Liver (tissue), 9 donors: ENCODE measurements around the gene OLFML1. TPM values are rescaled to one million over a fixed set of nuclear protein-coding genes. Genes with fewer than 3 reads are reported as not detected.

Experiments
- DNase-seq: peaks from one replicate; pipeline ENCODE4 v3.0.0-alpha.2; 2017; ENCODE audit warnings: low spot score
- H3K27ac ChIP-seq, 2 donors: one replicate each; pipeline ENCODE4 v1.7.0; 2013; ENCODE audit warnings: inconsistent platforms in 2 of 2, low read length in 2 of 2, control low read depth in 1 of 2, low read depth in 1 of 2, mild to moderate bottlenecking in 1 of 2
- H3K27me3 ChIP-seq, 4 donors: one replicate each; pipeline versions ENCODE4 v1.6.1 to v1.7.0; 2013; ENCODE audit warnings: low read length in 3 of 4, inconsistent platforms in 1 of 4, mild to moderate bottlenecking in 1 of 4, moderate library complexity in 1 of 4; ENCODE audit not compliant: control insufficient read depth in 4 of 4, insufficient read depth in 4 of 4
- H3K36me3 ChIP-seq, 4 donors: one replicate each; pipeline versions ENCODE4 v1.6.1 to v1.7.0; 2013; ENCODE audit warnings: low read length in 3 of 4, mild to moderate bottlenecking in 3 of 4, low read depth in 1 of 4, moderate library complexity in 1 of 4; ENCODE audit not compliant: control insufficient read depth in 4 of 4, insufficient read depth in 3 of 4
- H3K4me1 ChIP-seq, 4 donors: one replicate each; pipeline versions ENCODE4 v1.6.1 to v1.7.0; 2013; ENCODE audit warnings: low read length in 3 of 4, mild to moderate bottlenecking in 3 of 4, moderate library complexity in 1 of 4; ENCODE audit not compliant: control insufficient read depth in 4 of 4, insufficient read depth in 4 of 4
- H3K4me3 ChIP-seq, 3 donors: one replicate each; pipeline versions ENCODE4 v1.6.1 to v1.7.0; 2013; ENCODE audit warnings: low read length in 3 of 3, control low read depth in 1 of 3, low read depth in 1 of 3, mild to moderate bottlenecking in 1 of 3
- H3K9ac ChIP-seq, 2 donors: one replicate each; pipeline ENCODE4 v1.7.0; 2013; ENCODE audit warnings: low read length in 2 of 2, mild to moderate bottlenecking in 2 of 2, moderate library complexity in 2 of 2, control low read depth in 1 of 2, low read depth in 1 of 2
- H3K9me3 ChIP-seq, 4 donors: one replicate each; pipeline versions ENCODE4 v1.6.1 to v1.7.0; 2013; ENCODE audit warnings: low read length in 3 of 4; ENCODE audit not compliant: control insufficient read depth in 4 of 4
- ATF3 ChIP-seq: IDR thresholded peaks from 2 replicates; pipeline ENCODE4 v1.6.1; 2016; ENCODE audit warnings: antibody characterized with exemption
- CTCF ChIP-seq: fragments of 150-350 bp; IDR thresholded peaks from 2 replicates; pipeline ENCODE4 v1.5.1; 2017; ENCODE audit warnings: improper control_type of control experiment, low read depth, low read length; ENCODE audit not compliant: missing input control
- EGR1 ChIP-seq, 2 donors: IDR thresholded peaks; 2 replicates each; pipeline ENCODE4 v1.6.1; 2016 to 2018; ENCODE audit warnings: antibody characterized with exemption in 2 of 2, low read depth in 2 of 2
- FOXA1 ChIP-seq: IDR thresholded peaks from 2 replicates; pipeline ENCODE4 v1.6.1; 2016; ENCODE audit warnings: antibody characterized with exemption
- FOXA2 ChIP-seq: IDR thresholded peaks from 2 replicates; pipeline ENCODE4 v1.6.1; 2016; ENCODE audit warnings: antibody characterized with exemption
- GABPA ChIP-seq, 2 donors: IDR thresholded peaks in 1 of 2; conservative IDR thresholded peaks in 1 of 2; 2 replicates each; pipeline ENCODE4 v1.6.1; 2016; ENCODE audit warnings: antibody characterized with exemption in 2 of 2, mild to moderate bottlenecking in 1 of 2, moderate library complexity in 1 of 2
- HNF4A ChIP-seq, 2 donors: conservative IDR thresholded peaks; 2 replicates each; pipeline ENCODE4 v1.6.1; 2016; ENCODE audit warnings: antibody characterized with exemption in 2 of 2, mild to moderate bottlenecking in 2 of 2
- HNF4G ChIP-seq: IDR thresholded peaks from 2 replicates; pipeline ENCODE4 v1.6.1; 2016; ENCODE audit warnings: antibody characterized with exemption
- JUND ChIP-seq, 2 donors: IDR thresholded peaks; 2 replicates each; pipeline ENCODE4 v1.6.1; 2016; ENCODE audit warnings: antibody characterized with exemption in 2 of 2
- MAX ChIP-seq: IDR thresholded peaks from 2 replicates; pipeline ENCODE4 v1.6.1; 2016; ENCODE audit warnings: antibody characterized with exemption
- NR2F2 ChIP-seq: IDR thresholded peaks from 2 replicates; pipeline ENCODE4 v1.6.1; 2016; ENCODE audit warnings: antibody characterized with exemption
- RAD21 ChIP-seq, 2 donors: IDR thresholded peaks; 2 replicates each; pipeline ENCODE4 v1.6.1; 2016; ENCODE audit warnings: antibody characterized with exemption in 2 of 2, mild to moderate bottlenecking in 2 of 2
- REST ChIP-seq: IDR thresholded peaks from 2 replicates; pipeline ENCODE4 v1.6.1; 2016; ENCODE audit warnings: antibody characterized with exemption, mild to moderate bottlenecking
- RXRA ChIP-seq, 2 donors: IDR thresholded peaks; 2 replicates each; pipeline ENCODE4 v1.6.1; 2017 to 2018; ENCODE audit warnings: antibody characterized with exemption in 2 of 2, mild to moderate bottlenecking in 1 of 2
- SP1 ChIP-seq: IDR thresholded peaks from 2 replicates; pipeline ENCODE4 v1.6.1; 2018; ENCODE audit warnings: antibody characterized with exemption, mild to moderate bottlenecking
- TAF1 ChIP-seq: conservative IDR thresholded peaks from 2 replicates; pipeline ENCODE4 v1.6.1; 2016; ENCODE audit warnings: antibody characterized with exemption, mild to moderate bottlenecking
- YY1 ChIP-seq: IDR thresholded peaks from 2 replicates; pipeline ENCODE4 v1.6.1; 2016; ENCODE audit warnings: antibody characterized with exemption, mild to moderate bottlenecking
- ZBTB33 ChIP-seq: IDR thresholded peaks from 2 replicates; pipeline ENCODE4 v1.6.1; 2016; ENCODE audit warnings: antibody characterized with exemption
- WGBS: extraction: QIAGEN DNeasy Blood & Tissue Kit; methylation state at CpG from one replicate; pipeline ENCODE4 v1.1.7; 2013; 5-methylcytosine and 5-hydroxymethylcytosine counted together
- polyA plus RNA-seq, 2 donors: library from polyadenylated mRNA; stranded (reverse) in 1 of 2; unstranded in 1 of 2; fragments of 200-250 nt in 1 of 2; fragments of >200 nt in 1 of 2; fragmentation: Nextera tagmentation in 1 of 2; extraction: Ambion mirVana in 1 of 2; gene quantifications; one replicate each; pipeline versions ENCODE4 v1.2.1 to v1.2.3, GENCODE V29; 2013 to 2015
- total RNA-seq, 2 donors: library from RNA; depleted of rRNA; stranded (reverse); fragments of >200 nt; gene quantifications; one replicate each; pipeline ENCODE4 v1.2.3, GENCODE V29; 2014
- donor health status: healthy.
- donor health status: healthy.
- donor health status: healthy.
- donor health status: healthy.
- donor health status: healthy.

Gene OLFML1
- total and polyA plus RNA-seq, 4 donors = 2.8 to 4.2 (median 2.9) TPM

- TF ChIP-seq HNF4A (conservative IDR thresholded peaks at IDR 0.05) (no peak), MAX (no peak), SP1 (no peak), ATF3 (no peak), ZBTB33 (no peak), FOXA2 (no peak), TAF1 (no peak), RXRA (IDR thresholded peaks at IDR 0.05) (no peak), YY1 (no peak), JUND (IDR thresholded peaks at IDR 0.05) (no peak)
- Histone ChIP-seq H3K27me3 (no peaks in the 10 kb centered on the region), H3K27ac (no peak overlapping the region), H3K9me3 (no peaks in the 10 kb centered on the region), H3K9ac (no peak overlapping the region), H3K4me3 (no peak overlapping the region), H3K36me3 (peaks cover 0 to 9% (median 3%) of the 10 kb centered on the region in 4 donors), H3K4me1 (no peaks in the 10 kb centered on the region)
- no peak for DNase-seq
- WGBS = 96% methylated on average over 5 of the region's 5 CpGs
Observed at GRCh38 chr11:7469351-7469865, 15.9 kb upstream of the OLFML1 start.

- H3K9ac ChIP-seq = no peak overlapping the region
- peaks cover 0 to 9% (median 3%) of the 10 kb centered on the region in 4 donors for H3K36me3 ChIP-seq
- H3K9me3 ChIP-seq = no peaks in the 10 kb centered on the region
- H3K27me3 ChIP-seq = no peaks in the 10 kb centered on the region
- H3K4me3 ChIP-seq = no peak overlapping the region
- WGBS = 91% methylated on average over 7 of the region's 7 CpGs
- DNase-seq = no peak
- no peak for TF ChIP-seq FOXA1
- TF ChIP-seq TAF1 = no peak
- no peak for TF ChIP-seq FOXA2
- no peaks in the 10 kb centered on the region for H3K4me1 ChIP-seq
- no peak overlapping the region for H3K27ac ChIP-seq
Observed at GRCh38 chr11:7471071-7471470, 14.2 kb upstream of the OLFML1 start.

- H3K27me3 ChIP-seq = no peaks in the 10 kb centered on the region
- no peaks in the 10 kb centered on the region for H3K9me3 ChIP-seq
- 91% methylated on average over 1 of the region's 1 CpG for WGBS
- no peak for TF ChIP-seq HNF4A (conservative IDR thresholded peaks at IDR 0.05)
- no peak for TF ChIP-seq NR2F2
- no peak for TF ChIP-seq SP1
- TF ChIP-seq JUND (IDR thresholded peaks at IDR 0.05) = no peak
- TF ChIP-seq GABPA (IDR thresholded peaks at IDR 0.05 in 1 of 2, conservative IDR thresholded peaks at IDR 0.05 in 1 of 2) = no peak
- no peak for TF ChIP-seq RAD21 (IDR thresholded peaks at IDR 0.05)
- no peak for TF ChIP-seq RXRA (IDR thresholded peaks at IDR 0.05)
- TF ChIP-seq REST = no peak
- TF ChIP-seq TAF1 = no peak
- TF ChIP-seq EGR1 (IDR thresholded peaks at IDR 0.05; ENCODE audit: low read depth in 2 of 2) = no peak
- TF ChIP-seq FOXA1 = no peak
- no peak for TF ChIP-seq CTCF
- TF ChIP-seq YY1 = no peak
- no peak for TF ChIP-seq ZBTB33
- no peak for TF ChIP-seq HNF4G
- TF ChIP-seq ATF3 = no peak
Observed at GRCh38 chr11:7473717-7474116, 11.6 kb upstream of the OLFML1 start.

More at GRCh38 chr11:7473717-7474116, 11.6 kb upstream of the OLFML1 start:
- Histone ChIP-seq H3K27ac (no peak overlapping the region), H3K4me3 (no peak overlapping the region), H3K9ac (no peak overlapping the region), H3K36me3 (no peaks in the 10 kb centered on the region), H3K4me1 (no peaks in the 10 kb centered on the region)
- no peak for DNase-seq
